ENCODE measurements around the gene ENO1.
"Not testable (repeated sequence)": the region's sequence is repeated elsewhere in the genome, so short reads cannot be mapped to it uniquely, and the experiment has no call there.

The ENO1 gene

GRCh38 chr1:8878448-8878697, at the start of gene ENO1:
Gene ENO1 (minus strand): TSS chr1:8878686. CDS start chr1:8874908, 3,778 bp downstream.
- no peak for DNase-seq (ENCODE audit: low read depth)

GRCh38 chr1:8926707-8927694, 48.5 kb upstream of the ENO1 start:
- no peak for DNase-seq (ENCODE audit: low read depth)

- DNase-seq (ENCODE audit: low read depth) = no peak
Measured at GRCh38 chr1:8925960-8926359, 47.5 kb upstream of the ENO1 start.

- DNase-seq (ENCODE audit: low read depth) = no peak
Measured at GRCh38 chr1:8925406-8925805, 46.9 kb upstream of the ENO1 start.

GRCh38 chr1:8922962-8923361, 44.5 kb upstream of the ENO1 start:
- no peak for DNase-seq (ENCODE audit: low read depth)

GRCh38 chr1:8917536-8917935, 39.0 kb upstream of the ENO1 start:
- not testable (repeated sequence) for DNase-seq (ENCODE audit: low read depth)

- DNase-seq (ENCODE audit: low read depth) = no peak
Measured at GRCh38 chr1:8915446-8915845, 37.0 kb upstream of the ENO1 start.

GRCh38 chr1:8914466-8914865, 36.0 kb upstream of the ENO1 start:
- DNase-seq (ENCODE audit: low read depth) = no peak

GRCh38 chr1:8913457-8913856, 35.0 kb upstream of the ENO1 start:
- no peak for DNase-seq (ENCODE audit: low read depth)

- DNase-seq (ENCODE audit: low read depth) = no peak
Measured at GRCh38 chr1:8911416-8912309, 33.2 kb upstream of the ENO1 start.

- no peak for DNase-seq (ENCODE audit: low read depth)
Measured at GRCh38 chr1:8910914-8911313, 32.4 kb upstream of the ENO1 start.

GRCh38 chr1:8910331-8910730, 31.8 kb upstream of the ENO1 start:
- DNase-seq (ENCODE audit: low read depth) = no peak

GRCh38 chr1:8908388-8909151, 30.1 kb upstream of the ENO1 start:
- DNase-seq (ENCODE audit: low read depth) = no peak

- DNase-seq (ENCODE audit: low read depth) = no peak
Measured at GRCh38 chr1:8905582-8906191, 27.2 kb upstream of the ENO1 start.

GRCh38 chr1:8903908-8904650, 25.6 kb upstream of the ENO1 start:
- DNase-seq (ENCODE audit: low read depth) = no peak

- no peak for DNase-seq (ENCODE audit: low read depth)
Measured at GRCh38 chr1:8903410-8903809, 24.9 kb upstream of the ENO1 start.

GRCh38 chr1:8902765-8903164, 24.3 kb upstream of the ENO1 start:
- DNase-seq (ENCODE audit: low read depth) = no peak

- not testable (repeated sequence) for DNase-seq (ENCODE audit: low read depth)
Measured at GRCh38 chr1:8900684-8901083, 22.2 kb upstream of the ENO1 start.

- DNase-seq (ENCODE audit: low read depth) = no peak
Measured at GRCh38 chr1:8899046-8899445, 20.6 kb upstream of the ENO1 start.

- not testable (repeated sequence) for DNase-seq (ENCODE audit: low read depth)
Measured at GRCh38 chr1:8898418-8898817, 19.9 kb upstream of the ENO1 start.

- DNase-seq (ENCODE audit: low read depth) = not testable (repeated sequence)
Measured at GRCh38 chr1:8897505-8897904, 19.0 kb upstream of the ENO1 start.

Data from activated T-helper 9 cell treated with anti-CD3 and anti-CD28 coated beads, Interleukin-2, amount 50 U/mL, for 16 hours (primary cell).